Measurements from ENCODE around the gene TMEM132D. TPM values are rescaled to one million over a fixed set of nuclear protein-coding genes. Genes with fewer than 3 reads are reported as not detected.

Gene TMEM132D
- total and polyA plus RNA-seq, 2 donors (not counting 3 experiments of a cell fraction or from before 2014, with no cell fraction given) = not detected

DNA sequence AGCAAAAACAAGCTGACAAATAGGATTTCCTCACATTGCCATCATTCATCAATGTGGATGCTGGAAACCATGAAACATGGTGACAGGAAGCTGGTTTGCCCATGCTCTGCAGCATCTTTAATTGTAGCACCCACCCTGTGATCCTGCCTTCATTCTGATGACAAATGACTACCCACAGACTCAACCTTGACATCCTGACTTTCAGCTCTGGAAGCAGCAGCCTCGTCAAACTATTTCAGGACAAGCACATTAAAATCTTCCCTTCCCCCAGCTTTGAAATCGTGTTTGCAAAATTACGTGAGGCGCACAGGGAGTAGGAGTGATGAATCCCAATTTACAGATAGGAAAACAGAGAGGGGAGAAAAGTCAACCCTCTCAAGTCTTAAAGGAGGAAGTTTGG lies 765.0 kb downstream of the TMEM132D start:
- H3K79me2 ChIP-seq (ENCODE audit: control insufficient read depth, insufficient read depth, low read length) = no peaks in the 10 kb centered on the region
- H3K4me3 ChIP-seq (replicated peaks in 1 of 3; ENCODE audit: insufficient read depth in 1 of 3, low read depth in 1 of 3, low read length in 3 of 3) = no peak overlapping the region
- H3K9me3 ChIP-seq (replicated peaks; ENCODE audit: control insufficient read depth, insufficient read depth, low read length) = peaks cover 9% of the 10 kb centered on the region
- TF ChIP-seq, protein P1, sequence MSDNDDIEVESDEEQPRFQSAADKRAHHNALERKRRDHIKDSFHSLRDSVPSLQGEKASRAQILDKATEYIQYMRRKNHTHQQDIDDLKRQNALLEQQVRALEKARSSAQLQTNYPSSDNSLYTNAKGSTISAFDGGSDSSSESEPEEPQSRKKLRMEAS (IDR thresholded peaks at IDR 0.05; ENCODE audit: insufficient read depth, insufficient read length) = no peak
- no peak overlapping the region for H3K27ac ChIP-seq (ENCODE audit: insufficient read depth, low read depth, low read length)
- no peak overlapping the region for H2AFZ ChIP-seq (ENCODE audit: low read depth, low read length)
- no peaks in the 10 kb centered on the region for H3K9me1 ChIP-seq (replicated peaks; ENCODE audit: control insufficient read depth, extremely low read depth, insufficient read depth, low read length)
- intact Hi-C loops (cut with micrococcal nuclease) = no loop called here
- no peaks in the 10 kb centered on the region for H3K27me3 ChIP-seq (ENCODE audit: control insufficient read depth in 2 of 2, insufficient read depth in 2 of 2, low read length in 2 of 2)
- dilution Hi-C loops (cut with MboI; ENCODE audit: extremely low pct_ligation_motif_present, low sequenced_read_pairs) = no loop called here
- no peak overlapping the region for H3K4me2 ChIP-seq (ENCODE audit: insufficient read depth, low read length)
- FAIRE-seq (no peak), DNase-seq (ENCODE audit: low read depth, low spot score) (no peak)
- H3K36me3 ChIP-seq (ENCODE audit: control insufficient read depth in 2 of 2, extremely low read depth in 1 of 2, insufficient read depth in 2 of 2, low read length in 2 of 2) = no peaks in the 10 kb centered on the region
- no peaks in the 10 kb centered on the region for H3K4me1 ChIP-seq (ENCODE audit: control insufficient read depth, extremely low read depth, insufficient read depth, low read length)
- no peaks in the 10 kb centered on the region for H4K20me1 ChIP-seq (replicated peaks; ENCODE audit: control insufficient read depth, extremely low read depth, insufficient read depth, low read length)
- POLR2A ChIA-PET = no interaction called here
- H3K9ac ChIP-seq (replicated peaks; ENCODE audit: extremely low read depth, insufficient read depth, low read length) = no peak overlapping the region
- no TSS peak for BruUV-seq (replicated peaks)
- CTCF ChIA-PET = no interaction called here

DNA sequence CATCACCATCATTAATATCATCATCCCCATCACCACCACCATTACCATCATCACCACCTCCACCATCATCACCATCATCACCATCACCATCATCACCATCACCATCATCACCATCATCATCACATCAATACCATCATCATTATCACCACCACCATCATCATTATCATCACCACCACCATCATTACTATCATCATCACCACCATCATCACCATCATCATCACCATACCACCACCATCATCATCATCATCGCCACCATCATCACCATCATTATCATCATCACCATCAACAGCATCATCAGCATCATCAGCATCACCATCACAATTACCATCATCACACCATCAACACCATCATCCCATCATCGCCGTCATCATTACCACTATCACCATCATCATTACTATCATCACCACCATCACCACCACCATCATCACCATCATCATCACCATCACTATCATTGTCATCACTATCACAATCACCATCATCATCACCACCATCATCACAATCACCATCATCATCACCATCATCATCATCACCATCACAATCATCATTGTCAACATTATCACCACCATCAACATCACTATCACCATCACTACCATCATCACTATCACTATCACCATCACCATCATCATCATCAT lies 767.0 kb downstream of the TMEM132D start:
- CTCF ChIA-PET = no interaction called here
- dilution Hi-C loops (cut with MboI; ENCODE audit: extremely low pct_ligation_motif_present, low sequenced_read_pairs) = no loop called here
- H3K27ac ChIP-seq (ENCODE audit: insufficient read depth, low read depth, low read length) = no peak overlapping the region

More for the DNA sequence above, 767.0 kb downstream of the TMEM132D start:
- H3K4me3 ChIP-seq (replicated peaks in 1 of 3; ENCODE audit: insufficient read depth in 1 of 3, low read depth in 1 of 3, low read length in 3 of 3) = no peak overlapping the region
- intact Hi-C loops (cut with micrococcal nuclease) = no loop called here
- no peaks in the 10 kb centered on the region for H3K9me1 ChIP-seq (replicated peaks; ENCODE audit: control insufficient read depth, extremely low read depth, insufficient read depth, low read length)
- H3K4me1 ChIP-seq (ENCODE audit: control insufficient read depth, extremely low read depth, insufficient read depth, low read length) = no peaks in the 10 kb centered on the region
- no peaks in the 10 kb centered on the region for H3K36me3 ChIP-seq (ENCODE audit: control insufficient read depth in 2 of 2, extremely low read depth in 1 of 2, insufficient read depth in 2 of 2, low read length in 2 of 2)
- H3K9me3 ChIP-seq (replicated peaks; ENCODE audit: control insufficient read depth, insufficient read depth, low read length) = peaks cover 12% of the 10 kb centered on the region
- TF ChIP-seq POLR2AphosphoS5 (IDR thresholded peaks at IDR 0.05; ENCODE audit: insufficient read depth, low read depth, low read length) (no peak), FOS (IDR thresholded peaks at IDR 0.05; ENCODE audit: borderline replicate concordance, insufficient read depth, low read length) (no peak), POLR2A (IDR thresholded peaks at IDR 0.05; ENCODE audit: low read depth, low read length) (no peak), GATA2 (IDR thresholded peaks at IDR 0.05; ENCODE audit: insufficient read depth, insufficient read length, low read depth, low read length) (no peak), JUN (IDR thresholded peaks at IDR 0.05; ENCODE audit: borderline replicate concordance, insufficient read depth, insufficient read length, low read depth) (no peak), MYC (IDR thresholded peaks at IDR 0.05; ENCODE audit: low read depth, low read length) (no peak), EZH2 (IDR thresholded peaks at IDR 0.05; ENCODE audit: borderline replicate concordance, low read depth, low read length, severe bottlenecking) (no peak)
- TF ChIP-seq, protein P2, sequence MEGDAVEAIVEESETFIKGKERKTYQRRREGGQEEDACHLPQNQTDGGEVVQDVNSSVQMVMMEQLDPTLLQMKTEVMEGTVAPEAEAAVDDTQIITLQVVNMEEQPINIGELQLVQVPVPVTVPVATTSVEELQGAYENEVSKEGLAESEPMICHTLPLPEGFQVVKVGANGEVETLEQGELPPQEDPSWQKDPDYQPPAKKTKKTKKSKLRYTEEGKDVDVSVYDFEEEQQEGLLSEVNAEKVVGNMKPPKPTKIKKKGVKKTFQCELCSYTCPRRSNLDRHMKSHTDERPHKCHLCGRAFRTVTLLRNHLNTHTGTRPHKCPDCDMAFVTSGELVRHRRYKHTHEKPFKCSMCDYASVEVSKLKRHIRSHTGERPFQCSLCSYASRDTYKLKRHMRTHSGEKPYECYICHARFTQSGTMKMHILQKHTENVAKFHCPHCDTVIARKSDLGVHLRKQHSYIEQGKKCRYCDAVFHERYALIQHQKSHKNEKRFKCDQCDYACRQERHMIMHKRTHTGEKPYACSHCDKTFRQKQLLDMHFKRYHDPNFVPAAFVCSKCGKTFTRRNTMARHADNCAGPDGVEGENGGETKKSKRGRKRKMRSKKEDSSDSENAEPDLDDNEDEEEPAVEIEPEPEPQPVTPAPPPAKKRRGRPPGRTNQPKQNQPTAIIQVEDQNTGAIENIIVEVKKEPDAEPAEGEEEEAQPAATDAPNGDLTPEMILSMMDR (IDR thresholded peaks at IDR 0.05; ENCODE audit: extremely low read depth in 1 of 2, insufficient read depth in 1 of 2, low read depth in 1 of 2, low read length in 2 of 2) = no peak
- TF ChIP-seq, protein P1 (IDR thresholded peaks at IDR 0.05; ENCODE audit: insufficient read depth, insufficient read length) = no peak
- DNase-seq (ENCODE audit: low read depth, low spot score) = no peak
- no peaks in the 10 kb centered on the region for H4K20me1 ChIP-seq (replicated peaks; ENCODE audit: control insufficient read depth, extremely low read depth, insufficient read depth, low read length)
- no peaks in the 10 kb centered on the region for H3K27me3 ChIP-seq (ENCODE audit: control insufficient read depth in 2 of 2, insufficient read depth in 2 of 2, low read length in 2 of 2)
- no TSS peak for BruUV-seq (replicated peaks)
- H2AFZ ChIP-seq (ENCODE audit: low read depth, low read length) = no peak overlapping the region
- no peak overlapping the region for H3K9ac ChIP-seq (replicated peaks; ENCODE audit: extremely low read depth, insufficient read depth, low read length)
- POLR2A ChIA-PET = no interaction called here
- H3K4me2 ChIP-seq (ENCODE audit: insufficient read depth, low read length) = no peak overlapping the region
- H3K79me2 ChIP-seq (ENCODE audit: control insufficient read depth, insufficient read depth, low read length) = no peaks in the 10 kb centered on the region
- no peak for FAIRE-seq
